Fibroblast of villous mesenchyme (primary cell): Measurements from ENCODE around the gene CFAP52. TPM values are rescaled to one million over a fixed set of nuclear protein-coding genes. Genes with fewer than 3 reads are reported as not detected.

ENCODE experiments used
- DNase-seq: peaks from one replicate; pipeline ENCODE4 v3.0.0-alpha.2; 2010; ENCODE audit warnings: low read depth
- H3K4me3 ChIP-seq: 2 replicates; pipeline ENCODE4 v1.5.1; 2011; ENCODE audit warnings: low read depth, mild to moderate bottlenecking, low read length
- total RNA-seq: library from RNA; depleted of rRNA; stranded (reverse); fragments of >200 nt; gene quantifications from 2 replicates; pipeline ENCODE4 v1.2.3, GENCODE V29; 2012
- TF ChIP-seq, protein P1 (sequence below): IDR thresholded peaks from 2 replicates; pipeline ENCODE4 v1.5.1; 2012; ENCODE audit warnings: low read depth, mild to moderate bottlenecking, low read length; ENCODE audit not compliant: insufficient read depth

CFAP52 gene
- total RNA-seq, 1 donor = 0.43 TPM

DNA sequence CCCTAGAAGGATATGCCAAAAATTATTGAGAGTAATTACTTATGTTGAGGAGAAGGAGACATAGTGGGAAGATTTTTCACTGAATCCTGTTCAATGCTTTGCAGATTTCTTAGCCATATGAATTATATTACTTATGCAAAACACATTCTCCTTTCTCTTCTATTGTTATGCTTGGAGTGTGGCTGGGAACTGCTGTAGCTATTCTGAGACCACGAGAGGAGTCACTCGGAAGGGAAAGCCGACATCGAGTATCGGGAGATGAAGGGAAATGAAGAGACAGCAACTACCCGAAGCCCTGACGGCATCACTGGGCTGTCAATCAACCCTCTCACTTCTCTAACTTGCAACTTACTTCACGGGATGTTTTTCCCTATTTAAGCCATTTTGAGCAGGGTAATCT is 40.4 kb upstream of the CFAP52 start:
- no peak overlapping the region for H3K4me3 ChIP-seq
- TF ChIP-seq, protein P1, sequence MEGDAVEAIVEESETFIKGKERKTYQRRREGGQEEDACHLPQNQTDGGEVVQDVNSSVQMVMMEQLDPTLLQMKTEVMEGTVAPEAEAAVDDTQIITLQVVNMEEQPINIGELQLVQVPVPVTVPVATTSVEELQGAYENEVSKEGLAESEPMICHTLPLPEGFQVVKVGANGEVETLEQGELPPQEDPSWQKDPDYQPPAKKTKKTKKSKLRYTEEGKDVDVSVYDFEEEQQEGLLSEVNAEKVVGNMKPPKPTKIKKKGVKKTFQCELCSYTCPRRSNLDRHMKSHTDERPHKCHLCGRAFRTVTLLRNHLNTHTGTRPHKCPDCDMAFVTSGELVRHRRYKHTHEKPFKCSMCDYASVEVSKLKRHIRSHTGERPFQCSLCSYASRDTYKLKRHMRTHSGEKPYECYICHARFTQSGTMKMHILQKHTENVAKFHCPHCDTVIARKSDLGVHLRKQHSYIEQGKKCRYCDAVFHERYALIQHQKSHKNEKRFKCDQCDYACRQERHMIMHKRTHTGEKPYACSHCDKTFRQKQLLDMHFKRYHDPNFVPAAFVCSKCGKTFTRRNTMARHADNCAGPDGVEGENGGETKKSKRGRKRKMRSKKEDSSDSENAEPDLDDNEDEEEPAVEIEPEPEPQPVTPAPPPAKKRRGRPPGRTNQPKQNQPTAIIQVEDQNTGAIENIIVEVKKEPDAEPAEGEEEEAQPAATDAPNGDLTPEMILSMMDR = no peak
- no peak for DNase-seq

DNA sequence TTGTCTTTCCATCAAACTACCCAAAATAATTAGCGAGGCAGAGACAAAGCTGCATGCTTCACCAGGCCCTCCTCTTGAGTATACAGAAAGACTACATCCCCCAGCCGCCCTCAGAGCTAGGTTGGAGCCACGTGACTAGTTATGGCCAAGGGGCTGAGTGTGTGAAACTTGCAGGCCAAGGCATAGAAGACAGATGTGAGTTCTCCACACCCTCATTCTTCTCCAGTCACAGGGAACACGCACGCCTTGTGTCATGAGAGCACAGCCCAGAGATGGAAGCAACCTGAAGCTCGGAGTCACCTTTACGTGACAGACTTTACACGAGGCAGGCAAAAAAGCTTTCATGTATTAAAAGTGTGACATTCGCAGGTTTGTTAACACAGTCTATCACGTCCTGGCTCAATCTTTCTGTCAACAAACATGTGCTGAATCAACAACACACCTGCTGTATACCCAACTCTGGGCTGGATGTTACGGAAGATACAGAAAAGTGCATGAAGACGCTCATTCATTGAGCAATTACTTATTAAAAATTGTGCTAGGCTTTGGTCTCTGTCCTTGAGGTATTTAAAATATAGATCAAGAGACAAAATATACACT is 39.2 kb upstream of the CFAP52 start:
- TF ChIP-seq, protein P1 = no peak
- no peak for DNase-seq
- H3K4me3 ChIP-seq = no peak overlapping the region

DNA sequence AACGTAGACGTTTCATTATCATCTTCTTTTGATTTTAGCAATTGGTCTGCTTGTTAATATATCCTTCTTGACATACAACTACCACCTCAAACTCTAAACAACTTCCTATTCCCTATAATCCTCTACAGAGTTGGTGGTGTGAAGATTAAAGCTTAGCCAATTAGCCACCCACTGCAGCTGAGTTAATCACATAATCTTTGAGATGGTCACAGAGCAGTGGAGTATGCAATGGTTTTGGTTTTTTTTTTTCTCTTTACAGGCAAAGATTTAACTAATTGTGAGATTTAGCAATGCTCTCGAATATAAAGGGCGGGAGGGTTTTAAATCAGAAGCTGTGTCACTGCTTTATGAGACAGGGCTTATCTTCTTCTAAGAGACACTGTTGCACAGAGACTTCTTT is 37.8 kb upstream of the CFAP52 start:
- DNase-seq = no peak
- no peak overlapping the region for H3K4me3 ChIP-seq
- TF ChIP-seq, protein P1 = no peak

DNA sequence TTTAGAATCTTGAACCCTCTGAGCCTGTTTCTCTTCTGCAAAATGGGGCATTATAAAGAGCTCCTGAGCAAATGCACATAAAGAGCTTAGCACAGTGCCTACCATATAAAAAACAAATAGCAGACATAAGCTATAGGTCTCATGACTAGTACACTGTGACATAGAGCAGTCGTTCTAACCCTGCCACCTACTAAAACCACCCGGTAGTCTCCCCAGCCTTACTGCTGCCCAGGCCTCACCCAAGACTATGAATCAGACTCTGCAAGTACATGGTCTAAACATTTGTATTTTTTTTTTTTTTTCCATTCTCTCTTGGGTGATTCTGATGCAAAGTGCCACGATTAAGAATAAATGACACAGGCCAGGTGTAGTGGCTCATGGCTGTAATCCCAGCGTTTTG is 34.7 kb upstream of the CFAP52 start:
- DNase-seq = no peak
- H3K4me3 ChIP-seq = no peak overlapping the region
- TF ChIP-seq, protein P1 = no peak

DNA sequence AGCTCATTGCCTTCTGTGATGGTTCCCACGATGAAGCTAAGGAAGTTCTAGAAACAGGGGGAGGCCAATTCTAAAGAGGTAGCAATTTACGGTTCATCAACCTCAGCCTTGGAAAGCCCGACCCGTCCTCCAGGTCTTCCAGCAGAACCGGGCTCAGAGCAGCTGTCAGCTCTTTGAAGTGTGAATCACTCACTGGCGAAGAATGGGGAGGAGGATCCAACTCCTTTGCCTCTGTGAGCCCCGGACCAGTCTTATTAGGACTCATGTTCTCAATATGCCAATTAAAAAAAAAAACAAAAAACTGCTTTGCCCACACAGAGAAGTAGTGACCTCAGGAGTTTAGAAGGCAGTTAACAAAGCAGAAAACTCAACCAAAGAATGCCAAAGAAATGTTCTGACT is 32.2 kb upstream of the CFAP52 start:
- no peak for DNase-seq

DNA sequence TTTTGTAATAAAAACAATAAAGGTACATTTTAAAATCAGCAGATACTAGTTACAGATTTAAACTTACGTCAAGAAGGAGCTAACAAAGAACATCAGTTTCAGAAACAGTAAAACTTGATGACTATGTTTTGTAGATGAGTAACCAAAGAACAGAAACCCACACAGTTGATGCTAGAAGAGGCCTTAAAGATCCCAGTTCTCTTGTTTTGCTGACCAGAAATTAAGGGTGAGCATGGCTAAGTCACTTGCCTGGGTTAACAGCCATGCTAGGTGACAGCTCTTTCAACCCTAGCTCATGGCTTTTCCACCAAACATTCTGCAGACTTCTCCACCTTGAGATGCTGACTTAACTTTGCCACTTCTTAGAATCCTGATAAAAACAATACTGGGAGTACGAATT is 27.2 kb upstream of the CFAP52 start:
- DNase-seq = no peak
- TF ChIP-seq, protein P1 = no peak
- H3K4me3 ChIP-seq = no peak overlapping the region

More for the DNA sequence above, 32.2 kb upstream of the CFAP52 start:
- TF ChIP-seq, protein P1 = no peak
- H3K4me3 ChIP-seq = no peak overlapping the region

DNA sequence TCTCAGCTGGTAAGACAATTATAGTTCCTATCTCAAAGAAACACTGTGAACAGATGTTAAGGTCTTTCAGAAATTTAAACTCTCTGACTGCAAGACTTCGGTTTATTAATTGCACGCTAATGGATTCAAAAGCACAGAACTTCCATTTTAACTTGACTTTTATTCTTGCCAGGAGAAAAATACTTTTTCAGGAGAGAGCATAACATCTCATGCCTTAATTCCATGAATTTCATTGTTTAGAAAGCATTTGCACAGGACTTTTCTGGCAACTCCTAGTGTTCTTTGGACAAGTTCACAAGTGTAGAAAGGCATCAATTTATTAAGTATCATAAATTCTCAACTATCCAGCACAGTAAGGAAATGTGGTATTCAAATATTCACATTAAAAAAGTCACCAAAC is 23.3 kb upstream of the CFAP52 start:
- TF ChIP-seq, protein P1 = no peak
- DNase-seq = no peak
- no peak overlapping the region for H3K4me3 ChIP-seq
